Limb (tissue), 2 donors: Measurements from ENCODE around the gene LLGL2.
A peak's percentile ranks its signal among the peaks of the same experiment; 100 is the strongest.
"Not testable (repeated sequence)": the region's sequence is repeated elsewhere in the genome, so short reads cannot be mapped to it uniquely, and the experiment has no call there.

Experiments used
- DNase-seq, 2 donors: peaks; one replicate each; pipeline ENCODE4 v3.0.0-alpha.2; 2016; ENCODE audit errors: extremely low spot score in 2 of 2

The LLGL2 gene

DNA sequence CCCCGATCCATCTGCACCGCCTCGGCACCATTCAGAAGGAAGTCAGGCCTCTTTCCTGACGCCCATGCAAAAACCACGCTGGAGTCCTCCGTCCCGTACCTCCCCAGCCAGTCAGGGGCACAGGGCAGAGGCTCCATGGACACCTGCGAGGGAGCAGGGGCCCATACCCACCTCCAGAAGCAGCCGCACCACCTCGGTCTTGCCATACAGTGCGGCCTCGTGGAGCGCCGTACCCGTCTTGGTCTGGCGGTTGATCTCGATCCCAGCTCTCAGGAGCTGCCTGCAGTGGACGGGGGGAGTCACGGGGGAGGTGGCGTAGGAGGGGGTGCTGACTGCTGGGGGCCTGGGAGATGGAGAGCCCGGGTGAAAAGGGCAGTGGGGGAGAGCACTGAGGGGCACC, 19.4 kb upstream of the LLGL2 start:
- no peak for DNase-seq

DNA sequence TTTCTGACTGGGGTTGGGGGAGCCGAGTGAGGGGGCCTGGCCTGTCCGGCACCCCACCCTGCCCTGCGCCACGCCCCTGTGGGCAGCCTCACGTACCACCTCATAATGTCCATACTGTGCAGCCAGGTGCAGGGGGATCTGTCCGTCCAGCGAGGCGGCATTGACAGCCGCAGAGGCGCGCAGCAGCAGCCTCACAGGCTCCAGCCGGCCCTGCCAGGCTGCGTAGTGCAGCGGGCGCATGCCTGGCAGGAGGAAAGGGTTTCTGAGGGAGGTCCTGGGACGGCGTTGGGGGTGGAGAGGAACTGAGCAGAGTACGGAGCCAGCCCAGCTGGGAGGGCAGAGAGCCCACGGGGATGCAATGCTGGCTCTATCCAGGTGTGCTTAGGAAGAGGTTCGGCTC, 18.6 kb upstream of the LLGL2 start:
- DNase-seq, result no peak

- DNase-seq, result peak in 1 of 2 donors; percentile 66
Observed at GRCh38 chr17:75507733-75508719, 17.5 kb upstream of the LLGL2 start.

DNA sequence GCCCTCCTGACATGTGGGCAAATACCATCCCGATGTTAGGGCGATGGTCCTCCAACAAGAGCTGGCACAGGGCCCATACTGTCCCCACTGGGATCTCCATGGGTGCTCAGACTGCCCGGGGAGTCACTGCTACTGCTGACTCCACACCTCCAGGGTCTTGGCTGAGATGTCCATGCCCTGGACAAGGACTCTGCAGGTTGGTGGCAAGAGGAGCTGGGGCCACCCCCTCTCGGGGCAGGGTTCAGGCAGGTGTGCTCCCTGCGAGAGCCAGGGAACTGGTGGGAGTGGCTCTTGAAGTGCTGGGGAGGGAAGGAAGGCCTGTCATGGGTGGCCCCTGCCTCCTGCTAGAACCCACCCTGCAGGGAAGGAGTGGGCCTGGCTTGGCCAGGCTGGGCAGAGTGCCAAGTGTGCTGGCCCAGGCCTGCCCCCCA, 16.6 kb upstream of the LLGL2 start:
- DNase-seq, result no peak

DNA sequence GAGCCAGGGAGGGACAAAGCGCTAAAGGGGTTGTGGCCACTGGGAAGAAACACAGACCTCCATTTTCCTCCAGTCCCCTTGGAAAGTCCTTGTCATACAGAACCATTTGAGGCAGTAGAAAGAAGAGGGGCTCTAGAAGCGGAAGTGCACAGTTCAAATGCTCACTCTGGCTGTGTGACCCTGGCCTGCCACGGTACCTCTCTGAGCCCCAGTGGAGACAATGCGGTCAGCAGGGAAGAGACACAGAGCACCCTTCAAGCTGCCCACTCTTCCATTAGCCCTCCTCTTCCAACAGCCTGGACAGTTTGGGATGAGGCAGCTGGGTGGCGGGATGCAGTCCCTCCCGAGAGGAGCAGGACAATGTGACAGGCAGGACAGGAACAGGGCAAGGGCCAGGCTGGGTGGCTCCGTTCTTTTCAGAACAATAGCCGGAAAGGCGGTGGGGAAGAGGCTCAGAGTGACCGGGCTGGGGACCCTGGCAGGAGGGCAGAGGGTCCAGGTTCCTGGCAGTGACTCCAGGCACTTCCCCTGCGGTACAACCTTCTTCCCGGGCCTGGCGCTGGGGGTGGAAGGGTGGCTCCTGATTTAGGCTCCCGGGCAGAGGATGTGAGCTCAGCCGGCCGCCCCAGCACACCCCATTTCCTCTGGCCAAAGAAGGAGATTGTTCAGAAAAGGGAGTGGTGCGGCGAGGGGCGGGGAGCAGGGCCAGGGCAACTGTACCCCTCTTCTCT, 15.8 kb upstream of the LLGL2 start:
- DNase-seq, result no peak

- no peak for DNase-seq
Observed at GRCh38 chr17:75511270-75511609, 14.3 kb upstream of the LLGL2 start.

DNA sequence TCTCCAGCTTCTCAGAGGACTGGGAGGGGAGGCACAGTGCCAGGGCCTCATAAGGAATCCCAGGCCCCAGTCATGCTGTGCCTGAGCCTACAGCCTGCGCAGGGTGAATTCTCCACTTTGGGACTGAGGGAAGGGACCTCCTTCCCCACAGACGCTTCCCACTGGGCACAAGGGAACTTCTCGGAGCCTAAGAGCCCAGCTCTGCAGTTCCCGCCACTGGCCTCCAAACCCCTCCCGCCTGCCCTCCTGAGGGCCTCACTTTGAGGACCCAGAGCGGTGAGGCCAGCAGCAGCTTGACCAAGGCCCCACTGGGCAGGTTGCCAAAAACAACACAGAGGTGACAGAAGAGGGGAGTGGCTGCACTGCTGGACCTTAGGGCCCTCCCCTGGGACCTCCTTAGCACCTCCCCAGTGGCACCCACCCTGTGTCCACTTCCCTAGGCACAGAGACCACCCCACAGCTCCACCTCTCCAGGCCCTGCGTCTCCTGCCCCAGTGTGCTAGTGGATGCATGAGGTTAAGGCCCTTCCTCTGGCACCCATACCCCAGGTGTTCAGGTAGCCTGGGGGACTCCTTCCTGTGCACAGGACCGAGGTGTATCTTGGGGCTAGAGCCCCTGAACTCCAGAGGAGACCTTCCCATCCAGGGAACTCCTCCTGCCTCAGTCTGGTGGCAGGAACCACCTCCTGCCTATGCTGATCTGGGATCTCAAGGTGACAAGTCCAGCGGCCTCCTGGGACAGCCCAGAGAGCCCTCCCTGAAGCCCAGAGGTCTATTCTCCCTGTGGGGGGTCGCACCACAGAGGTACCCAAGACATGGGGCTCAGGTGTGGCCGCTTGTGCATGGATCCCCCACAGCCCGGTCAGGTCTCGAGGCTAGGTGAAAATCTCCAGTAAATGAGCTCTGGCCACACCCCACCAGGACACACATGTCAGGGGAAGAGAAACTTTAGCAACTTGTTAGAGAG, 13.6 kb upstream of the LLGL2 start:
- no peak for DNase-seq

DNA sequence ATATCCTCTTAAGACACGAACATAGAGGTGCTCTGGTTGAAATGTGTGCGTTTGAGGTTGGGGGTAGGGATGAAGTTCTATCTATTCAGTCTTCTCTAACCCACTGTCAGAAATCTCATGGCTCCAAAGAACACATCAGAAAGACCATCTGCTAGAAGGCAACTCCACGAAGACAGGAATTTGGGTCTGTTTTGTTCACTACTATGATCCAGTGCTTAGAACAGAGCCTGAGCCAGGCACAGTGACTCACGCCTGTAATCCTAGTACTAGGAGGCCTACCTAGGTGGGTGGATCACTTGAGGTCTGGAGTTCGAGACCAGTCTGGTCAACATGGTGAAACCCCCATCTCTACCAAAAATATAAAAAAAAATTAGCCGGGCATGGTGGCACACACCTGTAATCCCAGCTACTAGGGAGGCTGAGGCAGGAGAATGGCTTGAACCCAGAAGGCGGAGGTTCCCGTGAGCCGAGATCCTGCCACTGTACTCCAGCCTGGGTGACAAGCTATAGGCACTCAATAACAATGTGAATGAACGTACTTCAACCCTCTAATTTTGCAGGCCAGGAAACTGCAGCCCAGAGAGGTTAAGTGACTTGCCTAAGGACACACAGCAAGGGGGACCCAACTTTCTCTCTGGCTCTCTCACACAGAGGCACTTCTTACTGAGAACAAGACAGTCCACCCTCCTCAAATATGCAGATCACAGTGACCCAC, 12.4 kb upstream of the LLGL2 start:
- no peak for DNase-seq

GRCh38 chr17:75513641-75514000, 11.9 kb upstream of the LLGL2 start:
- DNase-seq, result no peak

DNA sequence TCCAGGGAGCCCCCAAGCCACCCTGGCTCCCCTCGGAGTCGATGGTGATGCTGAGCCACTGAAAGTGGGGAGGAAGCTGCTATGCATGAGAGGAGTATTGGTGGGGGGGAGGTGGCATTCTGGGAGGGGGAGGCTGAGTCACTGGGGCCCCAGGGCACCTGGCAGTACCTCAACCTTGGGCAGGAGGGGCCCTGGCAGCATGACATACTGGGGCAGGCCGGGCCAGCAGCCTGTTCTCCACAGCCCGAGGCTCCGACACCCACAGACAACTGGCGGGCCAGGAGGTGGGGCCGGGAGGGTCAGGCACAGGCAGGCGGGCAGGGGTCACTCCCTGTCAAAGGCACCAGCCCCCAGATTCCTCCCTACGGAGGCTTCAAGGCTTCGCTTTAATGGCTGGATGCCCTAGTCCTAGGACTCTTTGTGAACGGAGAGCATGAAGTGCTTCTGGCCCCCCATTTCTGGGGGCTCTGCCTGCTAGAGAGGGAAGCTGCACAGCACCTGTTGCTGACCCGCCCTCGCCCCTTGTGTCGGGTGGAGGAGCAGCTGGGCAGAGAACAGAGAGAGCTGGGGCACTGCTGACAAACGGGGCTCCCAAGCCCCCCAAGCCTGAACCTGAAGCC, 11.1 kb upstream of the LLGL2 start:
- no peak for DNase-seq

GRCh38 chr17:75514919-75515495, 10.5 kb upstream of the LLGL2 start:
- no peak for DNase-seq

DNA sequence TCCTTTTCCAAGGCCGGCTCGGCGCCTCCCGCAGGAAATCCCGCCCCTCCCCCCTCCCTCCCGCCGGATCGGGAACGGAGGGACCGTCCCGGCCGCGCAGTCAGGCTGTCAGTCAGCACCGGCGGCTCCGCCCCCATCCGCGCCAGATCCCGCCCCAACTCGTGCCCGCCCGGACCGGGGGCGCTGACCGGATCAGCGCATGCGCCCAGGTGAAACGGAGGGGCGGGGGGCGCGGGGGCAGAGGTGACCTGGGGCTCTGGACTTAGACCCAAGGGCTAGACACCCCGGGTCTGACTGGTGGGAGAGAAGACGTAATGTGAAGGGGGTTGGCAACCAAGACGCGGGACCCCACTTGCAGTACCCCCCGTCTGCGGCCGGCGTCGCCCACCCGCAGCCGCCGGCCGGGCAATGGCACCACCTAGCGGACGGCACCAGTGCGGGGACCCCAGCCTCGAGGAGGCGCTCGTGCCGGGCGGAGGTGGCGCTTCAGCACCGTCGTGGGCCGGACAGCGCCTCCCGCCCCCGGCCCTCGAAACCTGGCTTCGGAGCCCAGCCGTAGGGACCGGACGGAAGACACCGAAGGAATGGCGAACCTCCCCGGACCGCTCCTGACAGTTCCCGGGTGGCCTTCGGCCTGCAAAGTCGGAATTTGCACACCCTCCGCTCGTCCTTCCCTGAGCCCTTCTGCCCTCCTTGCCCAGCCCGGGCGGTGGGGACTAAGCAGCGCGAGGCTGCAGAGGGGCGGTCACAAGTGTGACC, 9.8 kb upstream of the LLGL2 start, which contains the start of gene CASKIN2:
Gene CASKIN2, minus strand, starts transcription at position 42 of the 759 bp plus-strand sequence. CDS start 1,733 bp downstream, outside the sequence.
- DNase-seq, result peak; percentile 93 to 98

- peak; percentile 93 to 97 for DNase-seq
Observed at GRCh38 chr17:75516255-75516618, 9.3 kb upstream of the LLGL2 start, which contains the start of gene TSEN54. Gene TSEN54, plus strand, starts transcription at chr17:75516528. Its CDS starts 33 bp downstream, at chr17:75516561.

GRCh38 chr17:75516619-75517296, 8.7 kb upstream of the LLGL2 start:
- DNase-seq, result peak; percentile 24 to 77

DNA sequence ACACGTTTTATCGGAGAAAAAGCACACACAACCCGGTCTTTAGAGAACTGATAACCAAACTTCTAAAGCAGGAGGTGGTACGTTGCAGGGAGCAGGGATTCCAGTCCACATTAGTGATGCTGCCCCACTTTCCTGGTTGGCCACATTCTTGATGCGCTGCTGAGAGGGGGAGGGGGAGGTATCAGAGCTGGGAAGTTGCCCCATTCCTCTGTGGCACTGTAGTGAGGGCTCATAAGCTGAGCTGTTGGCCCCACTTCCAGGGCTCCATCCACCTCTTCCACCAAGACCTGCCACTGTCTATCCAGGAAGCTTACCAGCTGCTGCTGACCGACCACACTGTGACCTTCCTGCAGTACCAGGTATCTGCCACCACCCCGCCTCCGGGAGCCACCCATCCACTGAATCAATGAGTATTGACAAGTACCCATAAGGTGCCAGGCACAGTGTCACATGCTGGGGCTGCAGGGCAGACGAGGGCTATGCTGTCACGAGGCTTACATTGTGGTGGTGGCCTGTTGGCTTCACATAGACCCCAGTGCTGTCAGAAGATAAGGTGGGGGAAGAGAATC, 8.1 kb upstream of the LLGL2 start:
- DNase-seq, result no peak

DNA sequence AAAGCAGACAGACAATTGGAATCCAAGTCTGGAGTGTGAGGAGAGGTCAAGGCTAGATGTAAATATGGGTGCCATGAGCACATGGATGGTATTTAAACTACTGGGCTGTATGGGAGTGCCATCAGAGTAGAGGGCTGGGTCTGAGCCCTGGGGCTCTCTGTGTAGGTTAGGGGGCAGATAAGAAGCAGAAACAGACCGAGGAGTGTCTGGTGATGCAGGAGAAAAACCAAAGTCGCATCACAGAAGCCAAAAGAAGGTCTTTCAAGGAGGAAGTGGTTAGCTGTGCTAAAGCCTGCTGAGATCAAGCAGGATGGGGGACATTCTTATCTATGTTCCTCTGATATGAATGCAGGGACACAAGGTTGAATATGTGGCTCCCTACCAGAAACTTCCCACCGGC, 7.3 kb upstream of the LLGL2 start:
- no peak for DNase-seq

- no peak for DNase-seq
Observed at GRCh38 chr17:75518983-75519537, 6.4 kb upstream of the LLGL2 start.

GRCh38 chr17:75520413-75520812, 5.1 kb upstream of the LLGL2 start:
- not testable (repeated sequence) for DNase-seq
